SW480 (cell line): ENCODE measurements around the gene COL23A1.
"Not testable (repeated sequence)": the region's sequence is repeated elsewhere in the genome, so short reads cannot be mapped to it uniquely, and the experiment has no call there.

Experiments used
- DNase-seq: peaks from one replicate; pipeline ENCODE4 v3.0.0-alpha.2; 2016; ENCODE audit warnings: low spot score

Gene COL23A1

DNA sequence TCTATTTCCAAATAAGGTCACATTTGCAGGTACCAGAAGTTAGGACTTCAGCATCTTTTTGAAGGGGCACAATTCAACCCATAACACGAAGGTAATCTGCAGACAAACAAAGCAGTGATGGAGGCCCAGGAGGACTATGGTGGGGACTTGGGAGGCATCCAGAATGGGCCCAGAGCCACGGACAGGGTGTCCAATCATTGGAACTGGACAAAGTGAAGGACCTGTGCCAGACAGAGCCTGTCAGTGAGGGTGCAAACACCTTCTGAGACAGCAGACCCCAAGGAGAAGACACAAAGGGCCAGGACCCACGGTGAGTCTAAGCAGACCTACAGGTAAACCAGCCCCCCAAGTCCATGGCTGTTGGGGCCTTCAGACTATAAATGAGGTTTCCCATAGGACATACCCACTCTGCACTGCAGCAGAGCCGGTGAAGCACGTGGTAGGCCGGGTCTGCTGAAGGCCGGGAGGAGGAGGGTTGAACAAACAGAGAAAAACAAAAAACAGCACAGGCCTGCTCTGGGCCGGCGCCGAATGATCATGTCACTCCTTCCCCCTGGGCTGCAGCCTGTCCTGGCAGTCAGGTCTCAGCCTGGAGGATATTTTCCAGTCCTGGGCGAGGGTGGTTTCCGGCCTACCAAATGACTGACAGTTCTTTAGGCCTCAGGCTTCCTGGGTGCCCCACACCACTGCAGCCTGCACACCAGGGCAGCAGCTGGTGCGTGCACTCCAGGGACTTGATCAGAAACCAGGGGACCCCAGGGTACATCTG, 84.4 kb downstream of the COL23A1 start:
- DNase-seq, result no peak

DNA sequence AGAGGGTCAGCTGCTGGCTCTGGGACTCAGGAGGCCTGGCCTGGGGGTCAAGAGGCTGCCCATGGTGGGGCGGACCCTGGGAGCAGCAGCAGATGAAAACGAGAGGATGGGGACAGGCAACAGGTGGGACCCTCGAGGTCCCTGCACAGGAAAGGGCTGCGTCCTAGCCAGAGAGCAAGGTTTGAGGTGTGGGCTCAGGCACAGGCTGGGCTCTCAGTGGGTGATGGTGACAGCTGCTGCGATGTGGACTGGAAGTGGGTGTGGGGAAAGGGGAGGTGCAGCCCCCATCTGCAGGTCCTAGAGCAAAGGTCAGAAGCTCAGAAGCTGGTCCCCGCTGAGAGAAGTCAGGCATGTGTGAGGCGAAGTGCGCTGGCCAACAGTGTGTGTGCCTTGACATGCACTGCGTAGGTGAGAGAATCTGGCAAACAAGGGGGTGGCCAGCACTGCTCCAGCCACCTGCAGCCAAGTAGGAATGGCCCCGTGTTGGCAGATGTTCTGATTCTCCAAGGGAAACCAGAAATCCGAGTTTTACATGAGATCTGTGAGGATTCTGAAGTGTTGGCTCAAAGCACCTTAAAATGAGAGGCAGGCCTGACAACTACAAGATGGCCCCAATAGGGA, 85.7 kb downstream of the COL23A1 start:
- no peak for DNase-seq

DNA sequence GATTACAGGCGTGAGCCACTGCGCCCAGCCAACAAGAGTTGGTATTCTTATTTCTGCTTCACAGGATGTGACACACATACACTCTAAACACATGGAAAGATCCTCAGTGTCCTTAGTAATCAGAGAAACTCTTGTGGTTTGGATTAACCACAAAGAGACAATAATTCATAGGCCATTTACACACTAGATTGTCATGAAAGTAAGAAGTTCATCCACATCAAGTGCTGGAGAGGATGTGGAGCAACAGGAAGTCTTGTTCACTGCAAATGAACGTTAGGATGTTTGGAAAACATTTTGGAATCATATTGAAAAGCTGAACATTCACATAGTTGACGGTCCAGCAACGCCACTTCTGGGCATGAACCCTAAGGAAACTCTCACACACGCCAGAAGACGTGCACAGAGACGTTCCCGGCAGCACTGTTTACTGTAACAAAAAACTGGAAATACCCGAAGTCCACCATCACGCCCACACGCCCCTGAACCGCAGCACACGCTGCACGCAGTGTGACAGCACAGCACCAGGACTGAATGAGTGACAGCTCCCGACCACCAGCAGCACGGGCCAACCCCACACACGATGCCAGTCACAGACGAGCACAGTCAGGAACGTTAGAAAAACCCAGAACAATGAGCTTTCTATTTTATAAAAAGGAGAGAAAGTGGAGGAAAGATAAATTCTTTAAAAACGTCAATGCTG, 87.6 kb downstream of the COL23A1 start:
- peak; percentile 10 for DNase-seq

DNA sequence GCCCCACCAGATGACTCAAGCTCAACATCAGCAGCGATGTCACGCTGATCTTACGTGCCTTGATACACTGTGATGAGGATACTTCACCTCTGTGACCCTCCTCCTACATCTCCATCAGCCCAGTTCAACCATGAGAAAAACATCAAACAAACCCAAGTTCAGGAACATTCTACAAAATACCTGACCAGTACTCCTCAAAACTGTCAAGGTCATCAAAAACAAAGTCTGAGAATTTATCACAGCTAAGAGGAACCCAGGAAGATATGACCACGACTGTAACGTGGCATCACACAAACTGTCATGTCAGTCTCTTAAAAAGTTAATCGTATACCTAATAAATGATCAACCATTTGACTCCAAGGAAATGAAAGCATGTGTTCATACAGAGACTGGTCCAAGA, 90.8 kb downstream of the COL23A1 start:
- DNase-seq, result no peak

DNA sequence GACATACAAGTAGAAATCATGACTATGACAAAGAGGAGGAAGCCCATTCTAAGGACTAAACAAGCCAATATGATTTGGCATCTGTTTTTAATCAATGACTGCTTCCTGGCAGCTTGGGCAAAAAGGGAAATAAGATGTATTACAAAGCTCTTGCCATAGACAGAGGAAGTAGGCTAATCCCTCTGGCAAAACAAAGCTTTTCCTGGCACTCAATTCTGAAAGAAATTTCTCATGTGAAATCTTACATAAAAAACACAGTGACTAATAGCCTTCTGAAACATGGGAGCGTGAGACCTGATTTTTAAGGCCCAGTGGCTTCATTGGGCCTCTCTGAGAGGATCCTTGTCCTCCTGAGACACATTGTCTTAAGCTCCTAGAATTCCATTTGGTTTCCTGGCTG, 93.6 kb downstream of the COL23A1 start:
- DNase-seq, result no peak

DNA sequence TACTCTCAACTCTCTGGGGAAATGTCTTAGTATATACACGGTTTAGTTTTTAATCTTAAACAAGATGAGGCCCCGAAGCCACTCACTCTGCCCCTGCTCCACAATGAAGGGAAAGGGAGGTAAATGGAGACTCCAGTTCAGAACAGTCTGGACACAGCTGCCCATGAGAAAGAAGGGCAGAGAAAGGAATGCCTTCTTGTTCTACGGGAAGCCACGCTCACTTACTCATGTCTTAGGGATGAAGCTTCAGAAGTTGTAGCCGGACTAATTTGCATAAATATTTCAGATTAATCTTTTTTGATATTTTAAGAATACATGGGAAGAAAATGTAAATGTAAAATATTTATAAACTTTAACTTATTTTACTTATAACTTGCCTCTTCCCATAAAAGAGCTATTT, 94.0 kb downstream of the COL23A1 start:
- no peak for DNase-seq

DNA sequence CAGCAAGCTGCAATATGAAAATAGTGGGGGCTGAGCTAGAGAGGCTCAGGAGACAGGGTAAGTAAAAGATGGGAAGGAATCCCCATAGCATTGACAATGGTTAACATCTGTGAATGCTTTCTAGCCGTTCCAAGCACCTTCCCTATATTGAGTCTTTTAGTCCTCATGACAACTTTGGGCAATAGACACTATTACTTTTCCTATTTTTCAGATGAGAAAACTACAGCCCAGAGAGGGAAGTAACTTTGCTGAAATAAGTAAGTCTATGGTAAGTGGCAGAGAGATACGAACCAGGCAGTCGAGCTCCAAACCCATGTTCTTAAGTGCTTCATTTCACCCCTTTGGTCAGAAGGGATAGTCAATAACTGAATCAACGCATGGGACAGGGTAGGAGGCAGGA, 94.5 kb downstream of the COL23A1 start:
- no peak for DNase-seq

DNA sequence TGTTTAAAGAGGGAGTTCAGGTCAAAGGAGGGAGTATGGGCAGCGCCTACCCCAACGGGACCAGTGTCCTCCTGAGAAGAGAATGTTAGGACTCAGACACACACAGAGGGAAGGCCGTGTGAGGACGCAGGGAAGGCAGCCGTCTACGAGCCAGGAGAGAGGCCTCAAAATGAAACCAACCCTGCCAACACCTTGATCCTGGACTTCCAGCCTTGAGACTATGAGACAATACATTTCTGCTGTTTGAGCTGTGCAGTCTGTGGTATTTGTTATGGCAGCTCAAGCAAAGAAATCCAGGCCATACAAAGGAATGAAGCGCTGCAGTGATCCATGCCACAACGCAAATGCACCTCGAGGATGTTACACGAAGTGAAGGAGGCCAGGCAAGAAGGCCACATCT, 97.9 kb downstream of the COL23A1 start:
- no peak for DNase-seq

DNA sequence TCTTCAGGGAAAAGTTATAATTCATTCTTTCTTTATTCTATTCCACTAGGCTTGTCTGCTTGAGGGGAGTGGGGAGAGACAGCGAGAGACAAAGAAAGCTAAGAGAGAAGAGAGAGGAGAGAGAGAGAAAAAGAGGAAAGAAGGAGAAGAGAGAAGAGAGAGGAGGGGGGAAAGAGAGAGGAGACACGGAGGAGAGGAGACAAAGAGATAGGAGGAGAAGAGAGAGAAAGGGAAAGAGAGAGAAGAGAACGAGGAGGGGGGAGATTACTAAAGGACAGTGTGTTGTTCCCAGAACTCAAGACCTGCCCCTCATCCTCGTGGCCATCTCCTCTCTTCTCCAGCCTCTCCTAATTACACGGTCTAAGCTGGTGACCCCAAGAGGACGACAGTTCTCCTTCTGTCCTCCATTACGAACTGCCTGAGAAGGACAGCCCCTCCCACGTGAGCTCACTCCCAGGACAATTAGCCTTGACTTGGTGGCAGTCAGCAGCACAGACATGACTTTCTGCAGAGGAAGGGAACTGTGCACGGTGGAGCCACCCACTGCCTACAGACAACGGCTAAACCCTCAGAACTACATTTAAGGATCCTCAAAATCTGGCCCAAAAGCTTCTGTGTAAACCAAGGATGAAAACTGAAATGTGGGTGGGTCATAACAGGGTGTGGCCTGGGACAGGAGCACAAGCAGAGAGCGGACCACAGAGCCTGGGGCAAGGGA, 99.1 kb downstream of the COL23A1 start:
- DNase-seq, result no peak

DNA sequence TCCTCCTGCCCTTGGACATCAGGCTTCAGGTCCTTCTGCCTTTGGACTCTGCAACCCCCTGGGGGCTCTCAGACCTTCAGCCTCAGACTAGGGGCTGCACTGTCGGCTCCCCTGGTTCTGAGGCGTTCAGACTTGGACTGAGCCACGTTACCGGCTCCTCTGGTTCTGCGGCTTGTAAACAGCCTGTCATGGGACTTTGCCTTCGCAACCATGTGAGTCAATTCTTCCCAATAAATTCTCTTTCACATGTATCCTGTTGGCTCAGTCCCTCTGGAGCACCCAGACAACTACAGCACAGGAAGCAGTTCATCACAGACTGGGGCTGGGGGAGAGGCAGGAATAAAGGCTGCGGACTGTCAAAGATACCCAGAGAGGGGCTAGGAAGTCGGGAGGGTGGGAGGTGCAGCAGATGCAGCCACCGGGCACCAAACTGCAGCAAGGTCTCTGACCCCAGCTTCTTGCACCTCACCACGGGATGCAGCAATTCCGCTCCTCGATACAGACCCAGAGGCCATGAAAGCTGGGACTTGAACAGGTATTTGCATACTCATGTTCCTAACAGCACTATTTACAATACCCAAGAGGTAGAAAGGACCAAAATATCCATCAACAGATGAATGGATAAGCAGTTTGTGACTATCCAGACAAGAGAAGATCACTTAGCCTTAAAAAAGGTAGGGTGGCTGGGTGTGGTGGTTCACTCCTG, 100.8 kb downstream of the COL23A1 start:
- DNase-seq, result no peak

DNA sequence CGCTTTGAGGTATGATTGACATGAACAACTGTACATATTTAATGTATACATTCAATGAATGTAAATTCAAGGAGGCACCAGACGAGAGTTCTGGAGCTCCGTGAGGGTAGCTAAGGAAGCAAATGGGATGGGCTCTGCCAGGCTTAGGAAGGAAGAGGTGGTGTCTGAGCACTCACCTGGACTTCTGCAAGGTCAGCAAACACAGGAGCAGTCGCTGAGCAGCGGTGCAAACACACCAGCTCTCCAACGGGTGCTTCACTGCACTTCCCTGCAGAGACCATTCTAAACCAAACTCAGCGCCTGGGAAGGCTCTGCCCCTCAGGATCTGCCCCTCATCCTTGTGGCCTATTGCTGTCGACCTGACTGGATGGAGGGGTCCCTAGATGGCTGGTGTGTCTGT, 101.5 kb downstream of the COL23A1 start:
- DNase-seq, result no peak

DNA sequence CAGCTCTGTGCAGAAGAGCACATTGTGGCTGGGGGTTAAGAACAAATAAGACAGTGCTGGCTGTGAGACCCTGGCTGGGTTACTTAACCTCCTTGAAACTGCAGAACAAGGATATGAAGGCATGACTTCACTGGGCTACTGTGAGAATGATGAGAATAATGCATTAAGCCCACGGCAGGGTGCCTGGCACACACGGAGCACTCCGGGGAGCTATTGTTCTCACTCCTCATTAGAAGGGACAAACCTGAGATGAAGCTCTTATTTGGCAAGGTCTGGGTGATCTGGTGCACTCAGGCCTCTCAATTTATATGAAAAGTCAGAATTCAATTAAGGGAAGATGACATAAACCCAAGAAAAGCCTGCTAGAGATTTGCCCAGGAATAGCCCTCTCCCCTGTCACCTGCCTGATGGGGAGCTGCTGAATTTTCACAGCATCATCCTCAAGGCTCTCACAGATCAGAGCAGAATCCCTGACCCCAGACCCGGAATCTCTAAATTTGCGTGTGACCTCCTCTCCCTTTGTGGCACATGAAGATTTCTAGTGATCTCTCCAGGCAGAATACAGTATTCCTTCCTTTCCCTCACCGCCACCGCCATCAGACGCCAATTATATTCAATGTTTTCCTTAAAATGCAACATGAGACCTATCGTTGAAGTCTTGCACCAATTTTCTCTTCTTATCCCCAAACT, 102.1 kb downstream of the COL23A1 start:
- DNase-seq, result no peak

DNA sequence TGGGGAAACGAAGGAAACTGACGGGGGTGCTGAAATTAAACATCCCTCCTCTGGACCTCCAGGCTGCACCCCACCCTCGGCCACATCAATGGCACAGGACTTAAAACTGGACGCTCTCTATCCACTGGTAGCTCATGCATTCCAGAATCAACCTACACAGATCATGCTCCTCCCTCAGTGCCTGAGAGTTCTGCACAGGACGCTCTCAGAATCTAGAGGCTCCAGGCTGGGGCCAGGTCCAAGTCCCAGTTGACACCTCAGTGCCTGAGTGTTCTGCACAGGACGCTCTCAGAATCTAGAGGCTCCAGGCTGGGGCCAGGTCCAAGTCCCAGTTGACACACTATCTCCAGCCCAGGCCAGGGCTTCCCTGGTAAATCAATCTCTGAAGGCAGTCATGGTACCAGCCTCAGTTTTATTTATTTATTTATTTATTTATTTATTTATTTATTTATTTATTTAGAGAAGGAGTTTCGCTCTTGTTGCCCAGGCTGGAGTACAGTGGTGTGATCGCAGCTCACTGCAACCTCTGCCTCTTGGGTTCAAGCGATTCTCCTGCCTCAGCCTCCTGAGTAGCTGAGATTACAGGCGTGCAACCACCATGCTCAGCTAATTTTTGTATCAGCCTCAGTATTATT, 103.2 kb downstream of the COL23A1 start:
- DNase-seq, result not testable (repeated sequence)

DNA sequence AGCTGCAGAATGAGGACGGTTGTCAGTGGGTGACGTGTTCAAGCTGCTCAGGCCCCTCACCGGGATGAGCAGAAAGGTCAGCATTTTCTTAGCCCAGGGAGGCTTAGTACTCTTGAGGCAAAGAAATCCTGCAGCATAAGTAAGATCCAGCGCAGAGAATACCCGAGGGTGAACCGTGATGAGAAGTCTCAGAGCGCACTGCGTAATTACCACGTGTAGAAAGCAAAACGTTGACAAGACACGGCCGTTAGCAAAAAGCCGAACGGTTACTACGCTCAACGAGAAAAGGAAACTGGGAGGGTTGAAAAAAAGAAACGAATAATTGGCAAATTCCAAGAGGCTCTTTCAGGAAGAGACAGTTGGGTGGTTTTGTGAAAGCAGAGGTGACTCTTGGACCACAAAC, 104.0 kb downstream of the COL23A1 start:
- no peak for DNase-seq

DNA sequence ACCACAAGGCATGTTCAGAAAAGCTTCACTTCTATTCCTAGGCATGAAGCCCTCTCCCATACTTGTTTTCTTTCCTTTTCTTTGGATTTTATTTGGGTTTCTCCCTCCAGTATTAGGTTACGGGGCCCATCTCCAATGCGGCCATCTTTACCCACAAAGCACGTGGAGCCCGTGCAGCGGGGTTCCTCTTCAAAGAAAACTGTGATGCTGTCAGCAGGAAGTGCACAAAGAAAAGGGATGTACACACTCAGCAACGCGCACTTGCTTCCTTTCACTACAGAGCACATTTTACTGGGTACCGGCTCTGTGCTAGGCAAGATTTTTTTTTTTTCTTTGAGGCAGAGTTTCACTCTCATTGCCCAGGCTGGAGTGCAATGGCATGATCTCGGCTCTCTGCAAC, 106.6 kb downstream of the COL23A1 start:
- DNase-seq, result no peak

DNA sequence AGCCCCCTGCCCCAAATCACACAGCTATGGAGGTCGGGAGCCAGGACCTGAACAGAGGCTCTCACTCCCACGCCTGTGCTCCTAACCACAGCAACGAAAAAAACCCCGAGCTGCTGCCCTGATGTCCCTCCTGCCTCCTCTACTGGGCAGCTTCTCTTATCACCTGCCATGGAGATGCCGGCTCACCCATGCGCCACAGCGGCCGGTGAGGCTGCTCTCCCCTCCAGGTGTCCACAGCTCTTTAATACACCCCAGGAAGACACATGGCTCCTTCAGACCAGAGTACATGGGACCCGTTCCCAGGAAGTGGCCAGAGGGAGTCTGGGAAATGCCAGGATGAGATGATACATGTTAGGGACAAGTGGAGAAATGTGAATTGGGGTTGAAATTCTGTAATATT, 110.9 kb downstream of the COL23A1 start:
- DNase-seq, result no peak

DNA sequence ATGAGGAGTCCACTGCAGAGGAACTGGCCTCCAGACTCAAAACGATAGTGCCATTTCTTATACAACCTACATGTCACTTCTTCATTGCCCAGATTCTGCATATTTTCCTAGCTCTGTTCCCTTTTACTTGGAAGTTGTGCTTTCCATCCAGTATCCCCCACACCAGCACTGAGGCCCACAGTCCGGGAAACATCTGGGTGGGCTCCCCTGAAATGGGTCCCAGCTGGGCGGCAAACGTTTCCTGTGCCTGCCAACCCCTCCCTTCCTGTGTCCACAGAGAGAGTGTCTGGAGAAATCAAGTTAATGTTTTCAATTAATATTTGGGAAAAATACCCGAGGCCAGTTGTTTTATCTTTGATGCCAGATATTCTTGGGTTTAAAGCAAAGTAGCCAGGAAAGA, 111.8 kb downstream of the COL23A1 start:
- DNase-seq, result no peak

DNA sequence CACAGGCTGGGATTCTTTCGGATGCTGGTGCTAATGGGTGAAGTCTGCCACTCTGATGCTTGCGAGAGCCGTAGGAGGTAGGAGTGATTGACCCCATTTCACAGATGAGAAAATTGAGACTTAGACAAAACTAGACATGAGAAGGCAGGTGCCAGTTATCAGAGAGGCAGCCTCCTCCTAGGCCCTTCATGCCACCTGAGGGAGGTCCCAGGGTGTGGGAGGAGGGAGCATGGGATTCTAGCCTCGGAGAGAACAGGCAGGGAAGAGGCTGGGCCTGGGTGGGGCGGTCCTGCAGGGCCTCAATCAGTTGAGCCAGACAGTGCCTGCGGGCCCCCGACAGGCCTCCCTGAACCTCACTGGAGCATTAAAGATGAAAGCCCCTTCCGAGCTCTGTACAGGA, 112.4 kb downstream of the COL23A1 start:
- DNase-seq, result no peak

DNA sequence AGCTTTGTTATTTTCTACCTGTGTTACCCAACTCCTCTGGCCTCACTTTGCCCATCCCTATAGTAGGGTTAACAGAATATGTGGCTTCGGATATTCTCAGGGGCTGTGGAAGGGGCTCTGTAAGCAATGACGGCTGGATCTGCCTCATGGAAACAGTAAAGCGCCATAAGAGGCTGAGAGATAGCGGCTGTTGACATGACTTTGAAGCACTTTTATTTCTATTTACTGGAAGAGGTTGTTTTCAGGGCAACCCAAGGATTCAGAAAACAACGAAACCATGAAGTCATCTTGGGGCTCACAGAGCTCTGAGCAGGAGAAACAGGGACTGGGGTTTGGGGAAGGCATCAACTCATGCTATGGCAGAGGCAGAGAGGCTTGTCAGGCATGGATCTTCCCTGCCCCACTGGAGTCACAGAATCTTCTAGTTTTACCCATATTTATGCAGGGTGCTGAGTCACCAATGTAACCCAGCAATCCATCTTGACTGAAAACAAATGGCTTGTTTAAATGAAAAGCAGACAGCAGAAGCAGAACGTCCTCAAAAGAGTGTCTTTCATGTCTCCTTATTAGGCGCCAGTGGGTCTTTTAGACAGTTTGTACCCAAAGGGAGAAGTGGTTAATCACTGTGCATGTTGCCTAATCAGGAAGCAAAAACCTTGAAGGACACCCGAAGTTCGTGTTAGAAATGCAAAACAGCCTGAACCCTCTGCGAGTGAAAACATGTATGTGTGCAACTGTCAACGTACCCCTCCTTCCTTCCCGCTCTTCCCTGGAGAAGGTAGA, 113.0 kb downstream of the COL23A1 start:
- DNase-seq, result no peak

DNA sequence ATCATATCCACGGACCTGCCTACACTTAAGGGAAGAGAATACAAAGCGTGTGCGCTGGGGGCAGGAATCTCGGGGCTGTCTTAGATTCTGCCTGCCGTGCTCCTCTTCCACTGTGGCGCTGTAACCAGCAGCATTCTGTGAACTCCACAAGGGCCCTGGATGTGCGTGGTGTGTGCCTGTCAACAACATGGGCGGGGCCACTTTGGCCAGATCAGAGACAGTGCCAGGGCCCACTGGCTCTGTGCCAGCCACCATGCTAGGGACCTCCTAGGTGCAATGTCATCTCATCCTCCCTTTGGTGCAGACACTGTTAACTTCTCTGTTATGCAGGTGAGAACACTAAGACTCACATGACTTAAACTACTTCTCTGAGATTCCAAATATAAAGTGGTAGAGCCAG, 113.7 kb downstream of the COL23A1 start:
- DNase-seq, result no peak
